Mesendoderm (in vitro differentiated cells): Measurements from ENCODE around the gene CELA3B.

ENCODE experiments used
- DNase-seq: peaks from one replicate; pipeline ENCODE4 v3.0.0; 2013
- H2AK5ac ChIP-seq: 2 replicates; pipeline ENCODE4 v1.6.1; 2013; ENCODE audit warnings: low read length, inconsistent platforms
- H2BK120ac ChIP-seq: 2 replicates; pipeline ENCODE4 v1.6.1; 2013; ENCODE audit warnings: low read depth, mild to moderate bottlenecking, low read length, moderate library complexity, mixed read lengths
- H2BK15ac ChIP-seq: replicated peaks from 2 replicates; pipeline ENCODE4 v1.6.1; 2013; ENCODE audit warnings: low read depth, mild to moderate bottlenecking, moderate library complexity
- H2BK5ac ChIP-seq: 2 replicates; pipeline ENCODE4 v1.6.1; 2013; ENCODE audit warnings: low read length, inconsistent platforms
- H3K18ac ChIP-seq: 2 replicates; pipeline ENCODE4 v1.6.1; 2013; ENCODE audit warnings: mild to moderate bottlenecking, low read length, mixed read lengths
- H3K23ac ChIP-seq: one replicate; pipeline ENCODE4 v1.6.1; 2013; ENCODE audit warnings: low read length
- H3K27ac ChIP-seq: 2 replicates; pipeline ENCODE4 v1.5.1; 2013; ENCODE audit warnings: low read depth, mild to moderate bottlenecking, inconsistent platforms, low read length, moderate library complexity
- H3K27me3 ChIP-seq: 2 replicates; pipeline ENCODE4 v1.6.1; 2013; ENCODE audit warnings: low read length, control low read depth, mild to moderate bottlenecking, inconsistent platforms; ENCODE audit not compliant: insufficient read depth, poor library complexity
- H3K36me3 ChIP-seq: 2 replicates; pipeline ENCODE4 v1.6.1; 2013; ENCODE audit warnings: low read length, inconsistent platforms; ENCODE audit not compliant: control insufficient read depth, insufficient read depth
- H3K4ac ChIP-seq: one replicate; pipeline ENCODE4 v1.6.1; 2013; ENCODE audit warnings: low read depth, mild to moderate bottlenecking, low read length, moderate library complexity
- H3K4me1 ChIP-seq: 2 replicates; pipeline ENCODE4 v1.6.1; 2013; ENCODE audit warnings: low read depth, low read length, inconsistent platforms; ENCODE audit not compliant: control insufficient read depth
- H3K4me2 ChIP-seq: 2 replicates; pipeline ENCODE4 v1.6.1; 2013; ENCODE audit warnings: low read length
- H3K4me3 ChIP-seq: 2 replicates; pipeline ENCODE4 v1.5.1; 2013; ENCODE audit warnings: mild to moderate bottlenecking, low read length
- H3K56ac ChIP-seq: one replicate; pipeline ENCODE4 v1.6.1; 2013; ENCODE audit warnings: low read length
- H3K79me1 ChIP-seq: 2 replicates; pipeline ENCODE4 v1.6.1; 2013; ENCODE audit warnings: low read length, inconsistent platforms
- H3K79me2 ChIP-seq: 2 replicates; pipeline ENCODE4 v1.6.1; 2013; ENCODE audit warnings: mild to moderate bottlenecking, low read length; ENCODE audit not compliant: control insufficient read depth, insufficient read depth
- H3K9ac ChIP-seq: 2 replicates; pipeline ENCODE4 v1.6.1; 2013; ENCODE audit warnings: low read length, inconsistent platforms
- H4K5ac ChIP-seq: one replicate; pipeline ENCODE4 v1.6.1; 2013; ENCODE audit warnings: low read length
- H4K8ac ChIP-seq: one replicate; pipeline ENCODE4 v1.6.1; 2013; ENCODE audit warnings: low read depth, mild to moderate bottlenecking, control low read depth, low read length, moderate library complexity
- WGBS: extraction: QIAGEN DNeasy Blood & Tissue Kit; methylation state at CpG from one replicate; pipeline ENCODE4 v1.1.7; 2013; ENCODE audit warnings: low lambda C conversion rate, missing lambda C conversion rate; ENCODE audit not compliant: insufficient coverage; ENCODE audit errors: extremely low coverage; 5-methylcytosine and 5-hydroxymethylcytosine counted together

Gene CELA3B

DNA sequence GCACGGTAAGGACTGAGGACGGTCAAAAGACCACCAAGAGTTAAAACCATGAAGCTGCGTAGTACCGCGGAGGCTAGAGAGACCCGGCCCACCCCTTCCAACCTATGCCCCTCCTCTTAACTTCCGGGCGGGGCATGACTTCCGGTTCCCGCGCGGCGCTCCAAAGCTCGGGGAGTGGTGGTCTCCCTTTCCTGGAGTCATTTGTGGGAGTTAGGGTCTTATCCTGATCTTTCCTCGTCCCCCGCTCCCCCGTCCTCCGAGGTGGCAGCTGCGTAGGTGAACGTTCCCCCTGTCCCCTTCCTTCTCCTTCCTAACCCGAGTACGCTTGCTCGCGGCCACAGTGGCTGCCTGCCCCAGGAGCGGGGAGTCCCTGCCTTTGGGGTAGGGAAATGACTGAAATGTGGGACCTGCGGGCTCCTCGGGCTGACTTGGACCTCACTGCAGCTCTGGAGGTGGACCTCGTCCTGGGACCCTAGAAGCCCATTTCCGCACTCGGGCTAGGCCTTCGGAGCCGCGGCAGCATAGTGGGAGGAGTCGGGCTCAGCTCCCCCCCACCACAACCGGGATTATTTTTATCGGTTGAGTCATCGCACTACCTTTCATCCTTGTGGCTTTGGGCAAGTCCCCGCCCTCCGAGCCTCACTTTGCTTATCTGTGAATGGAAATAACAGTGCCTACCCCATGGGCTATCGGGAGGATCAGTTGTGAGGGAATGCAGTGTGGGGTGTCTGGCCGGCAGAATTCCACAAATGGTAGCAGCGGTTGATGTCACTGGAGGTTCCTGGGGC lies 48.7 kb downstream of the CELA3B start:
- Histone ChIP-seq H3K23ac (peak overlapping the region; percentile 84), H3K27ac (peak overlapping the region; percentile 81), H4K5ac (no peak overlapping the region), H3K56ac (peak overlapping the region; percentile 96), H3K79me1 (peaks cover 3% of the 10 kb centered on the region), H3K79me2 (no peaks in the 10 kb centered on the region), H3K9ac (peak overlapping the region; percentile 97), H3K27me3 (no peaks in the 10 kb centered on the region), H3K36me3 (peaks cover 2% of the 10 kb centered on the region), H2AK5ac (no peak overlapping the region), H2BK120ac (no peak overlapping the region), H2BK5ac (peak overlapping the region; percentile 80), H3K4me3 (peak overlapping the region; percentile 77), H3K4ac (peak overlapping the region; percentile 89), H3K4me1 (no peaks in the 10 kb centered on the region), H3K4me2 (peak overlapping the region; percentile 64), H4K8ac (peak overlapping the region; percentile 2), H2BK15ac (no peak overlapping the region), H3K18ac (peak overlapping the region; percentile 56)
- no CpG with 5 or more reads among the region's 42 CpGs for WGBS
- peak; percentile 98 for DNase-seq

DNA sequence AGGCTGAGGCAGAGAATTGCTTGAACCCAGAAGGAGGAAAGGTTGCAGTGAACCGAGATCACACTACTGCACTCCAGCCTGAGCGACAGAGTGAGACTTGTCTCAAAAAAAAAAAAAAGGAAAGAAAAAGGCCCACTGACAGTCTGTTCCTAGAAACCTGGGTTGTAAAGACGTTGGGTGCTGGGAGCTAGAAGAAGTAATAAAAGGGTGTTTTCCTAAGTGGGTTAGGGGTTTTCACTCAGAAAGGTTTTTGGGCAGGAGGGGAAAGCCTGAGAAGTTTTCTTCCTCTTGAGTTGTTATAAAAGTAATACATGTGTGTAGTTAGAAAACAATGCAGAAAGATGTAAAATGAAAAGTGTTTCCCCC lies 50.1 kb downstream of the CELA3B start:
- WGBS, result no CpG with 5 or more reads among the region's 3 CpGs
- Histone ChIP-seq H2BK15ac (no peak overlapping the region), H3K4me2 (no peak overlapping the region), H3K27ac (no peak overlapping the region), H3K18ac (no peak overlapping the region), H2BK120ac (no peak overlapping the region), H3K4me1 (no peaks in the 10 kb centered on the region), H3K23ac (no peak overlapping the region), H2BK5ac (no peak overlapping the region), H3K4me3 (no peak overlapping the region), H4K8ac (no peak overlapping the region), H3K27me3 (no peaks in the 10 kb centered on the region), H3K9ac (no peak overlapping the region), H3K56ac (no peak overlapping the region), H3K36me3 (peaks cover 3% of the 10 kb centered on the region), H3K4ac (no peak overlapping the region), H3K79me1 (peaks cover 3% of the 10 kb centered on the region), H4K5ac (no peak overlapping the region), H3K79me2 (no peaks in the 10 kb centered on the region), H2AK5ac (no peak overlapping the region)
- DNase-seq, result no peak

DNA sequence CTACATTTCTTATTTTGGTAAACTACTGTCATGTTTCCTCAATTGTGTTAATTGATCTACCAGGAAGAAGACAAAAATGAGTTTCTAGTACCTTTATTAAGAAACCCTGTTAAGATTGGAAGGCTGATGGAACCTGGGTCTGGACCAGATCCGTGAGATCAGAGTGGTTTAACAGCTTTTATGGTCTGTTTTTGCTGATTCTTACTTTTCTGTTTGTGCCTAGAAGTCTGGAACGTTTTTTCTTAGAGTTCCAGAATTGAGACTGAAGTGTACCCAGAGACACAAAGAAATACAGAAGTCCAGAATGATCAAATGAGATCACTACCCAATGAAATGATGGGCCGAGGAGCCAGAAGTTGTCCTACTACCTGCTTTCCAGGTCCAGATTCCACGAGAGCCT lies 53.2 kb downstream of the CELA3B start:
- Histone ChIP-seq H3K27ac (no peak overlapping the region), H4K5ac (no peak overlapping the region), H3K4me3 (no peak overlapping the region), H3K4me1 (no peaks in the 10 kb centered on the region), H3K23ac (no peak overlapping the region), H3K18ac (no peak overlapping the region), H4K8ac (no peak overlapping the region), H3K36me3 (peaks cover 3% of the 10 kb centered on the region), H3K79me2 (no peaks in the 10 kb centered on the region), H2BK15ac (no peak overlapping the region), H2BK5ac (no peak overlapping the region), H3K79me1 (peaks cover 3% of the 10 kb centered on the region), H2BK120ac (no peak overlapping the region), H3K4me2 (no peak overlapping the region), H3K4ac (no peak overlapping the region), H3K56ac (no peak overlapping the region), H3K27me3 (no peaks in the 10 kb centered on the region), H3K9ac (no peak overlapping the region), H2AK5ac (no peak overlapping the region)
- WGBS, result no CpG with 5 or more reads among the region's 4 CpGs
- DNase-seq, result no peak

DNA sequence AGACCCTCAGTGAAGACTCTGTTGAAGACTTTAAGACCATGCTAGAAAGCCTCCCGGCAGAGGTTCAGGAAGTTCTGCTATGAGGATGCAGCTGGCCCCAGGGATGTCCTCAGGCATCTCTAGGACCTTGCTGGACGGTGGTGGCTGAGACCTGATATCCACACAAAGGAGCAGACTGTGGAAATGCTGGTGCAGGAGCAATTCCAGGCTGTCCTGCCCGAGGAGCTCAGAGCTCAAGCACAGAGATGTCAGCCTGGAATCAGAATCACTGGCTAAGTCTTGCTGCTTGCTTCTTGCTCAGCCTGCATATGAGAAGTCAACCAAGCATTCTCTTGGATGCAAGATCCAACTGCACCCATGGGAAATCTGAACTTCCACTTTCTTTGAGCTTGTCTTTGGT lies 53.7 kb downstream of the CELA3B start:
- no peak overlapping the region for H3K4me2 ChIP-seq
- WGBS, result no CpG with 5 or more reads among the region's 3 CpGs
- H3K4me1 ChIP-seq, result no peaks in the 10 kb centered on the region
- no peak overlapping the region for H3K18ac ChIP-seq
- H2AK5ac ChIP-seq, result no peak overlapping the region
- peaks cover 3% of the 10 kb centered on the region for H3K79me1 ChIP-seq
- DNase-seq, result no peak
- H3K79me2 ChIP-seq, result no peaks in the 10 kb centered on the region
- H4K5ac ChIP-seq, result no peak overlapping the region
- no peak overlapping the region for H3K27ac ChIP-seq
- H2BK120ac ChIP-seq, result no peak overlapping the region
- H3K27me3 ChIP-seq, result no peaks in the 10 kb centered on the region
- no peak overlapping the region for H3K4me3 ChIP-seq
- no peak overlapping the region for H3K56ac ChIP-seq
- no peak overlapping the region for H2BK15ac ChIP-seq
- H3K23ac ChIP-seq, result no peak overlapping the region
- no peak overlapping the region for H2BK5ac ChIP-seq
- H4K8ac ChIP-seq, result no peak overlapping the region
- peaks cover 3% of the 10 kb centered on the region for H3K36me3 ChIP-seq
- H3K4ac ChIP-seq, result no peak overlapping the region
- no peak overlapping the region for H3K9ac ChIP-seq

DNA sequence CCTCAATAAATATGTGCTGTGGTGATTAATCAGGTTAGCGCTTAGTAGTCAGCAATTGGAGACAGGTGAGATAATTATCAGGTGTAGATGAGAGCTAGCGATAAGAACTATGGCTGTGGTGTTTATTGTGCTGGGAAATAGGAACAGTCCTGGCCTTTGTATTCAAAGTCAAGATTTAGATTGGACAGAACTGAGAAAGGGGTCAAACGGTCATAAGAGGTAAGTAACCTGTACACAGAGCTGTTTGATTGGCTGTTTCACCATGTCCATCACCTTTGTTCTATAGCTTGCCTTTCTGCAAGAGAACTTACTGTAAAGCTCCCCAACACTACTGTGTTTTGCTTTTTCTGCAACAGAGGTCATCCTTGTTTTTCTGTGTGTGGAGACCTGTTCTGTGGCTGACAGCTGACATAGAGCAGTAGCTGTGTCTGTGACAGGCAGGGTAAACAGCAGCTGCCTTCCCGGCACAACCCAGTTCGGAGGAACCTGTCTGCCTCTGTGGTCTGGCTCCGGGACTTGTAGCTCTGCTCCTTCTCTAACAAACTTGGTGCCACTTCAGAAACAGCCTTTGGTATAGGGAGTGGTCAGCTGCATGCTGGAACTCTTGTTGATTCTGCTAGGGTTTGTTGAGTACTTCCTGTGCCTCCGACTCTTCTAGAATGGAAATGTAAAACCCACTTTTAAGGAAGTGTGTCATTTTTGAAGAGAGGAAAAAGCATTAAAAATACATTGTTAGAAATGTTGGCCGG lies 54.6 kb downstream of the CELA3B start:
- no CpG with 5 or more reads among the region's 8 CpGs for WGBS
- Histone ChIP-seq H3K79me2 (no peaks in the 10 kb centered on the region), H3K27ac (no peak overlapping the region), H3K23ac (peak overlapping the region; percentile 45), H2AK5ac (no peak overlapping the region), H2BK5ac (no peak overlapping the region), H2BK120ac (no peak overlapping the region), H4K8ac (no peak overlapping the region), H3K18ac (no peak overlapping the region), H3K27me3 (no peaks in the 10 kb centered on the region), H3K79me1 (peaks cover under 1% of the 10 kb centered on the region), H3K9ac (no peak overlapping the region), H4K5ac (no peak overlapping the region), H3K4me1 (no peaks in the 10 kb centered on the region), H3K56ac (no peak overlapping the region), H2BK15ac (no peak overlapping the region), H3K4me2 (no peak overlapping the region), H3K4me3 (no peak overlapping the region), H3K4ac (no peak overlapping the region), H3K36me3 (peaks cover 3% of the 10 kb centered on the region)
- DNase-seq, result no peak
